C4-2B (cell line): ENCODE data around the gene KAZN.

ENCODE experiments used
- CTCF ChIP-seq: fragments of 450-650 bp; conservative IDR thresholded peaks from 2 replicates; pipeline ENCODE4 v1.5.1; 2017; ENCODE audit warnings: mild to moderate bottlenecking
- ZFX ChIP-seq: fragments of 450-650 bp; IDR thresholded peaks from 2 replicates; pipeline ENCODE4 v1.6.1; 2017

GRCh38 chr1:14906665-14907064 lies 308.2 kb downstream of the KAZN start:
- no peak for TF ChIP-seq CTCF
- TF ChIP-seq ZFX = no peak
